Transverse colon (tissue), 4 donors: ENCODE data around the gene CADM4.
"Not testable (repeated sequence)": the region's sequence is repeated elsewhere in the genome, so short reads cannot be mapped to it uniquely, and the experiment has no call there.

Experiments
- CTCF ChIP-seq, 5 experiments: fragments of 200-600 bp in 3 of 5; fragments of 450-650 bp in 2 of 5; sonication (generic) in 3 of 5; IDR thresholded peaks; 1 replicate in 2 of 5; 2 replicates in 3 of 5; pipeline ENCODE4 v1.5.1; 2016 to 2017; ENCODE audit warnings: antibody characterized with exemption in 5 of 5, inconsistent platforms in 3 of 5, mild to moderate bottlenecking in 2 of 5, moderate library complexity in 1 of 5
- EP300 ChIP-seq: sonication (generic); formaldehyde crosslinking; IDR thresholded peaks from one replicate; pipeline ENCODE4 v1.6.1; 2017; ENCODE audit warnings: antibody characterized with exemption, low read depth
- POLR2A ChIP-seq: fragments of 450-650 bp; IDR thresholded peaks from one replicate; pipeline ENCODE4 v1.6.1; 2016; ENCODE audit warnings: antibody characterized with exemption, mild to moderate bottlenecking, moderate library complexity
- POLR2AphosphoS5 ChIP-seq, 3 donors: sonication (generic); formaldehyde crosslinking; IDR thresholded peaks; one replicate each; pipeline ENCODE4 v1.6.1; 2016; ENCODE audit warnings: antibody characterized with exemption in 3 of 3

DNA sequence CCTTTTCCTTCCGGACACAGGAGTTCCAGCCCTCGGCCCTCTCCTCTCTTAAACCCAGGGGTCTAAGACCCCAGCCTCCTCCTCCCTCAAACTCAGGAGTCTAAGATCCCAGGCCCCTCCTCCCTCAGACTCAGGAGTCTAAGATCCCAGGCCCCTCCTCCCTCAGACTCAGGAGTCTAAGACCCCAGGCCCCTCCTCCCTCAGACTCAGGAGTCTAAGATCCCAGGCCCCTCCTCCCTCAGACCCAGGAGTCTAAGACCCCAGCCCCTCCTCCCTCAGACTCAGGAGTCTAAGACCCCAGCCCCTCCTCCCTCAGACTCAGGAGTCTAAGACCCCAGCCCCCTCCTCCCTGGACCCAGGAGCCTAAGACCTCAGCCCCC lies 4.1 kb downstream of the CADM4 start:
- not testable (repeated sequence) for TF ChIP-seq POLR2A; CTCF (IDR thresholded peaks at IDR 0.05); EP300; POLR2AphosphoS5 (IDR thresholded peaks at IDR 0.05)
